ENCODE data around the gene DNAAF5. TPM values are rescaled to one million over a fixed set of nuclear protein-coding genes. Genes with fewer than 3 reads are reported as not detected.
A peak's percentile ranks its signal among the peaks of the same experiment; 100 is the strongest.

Gene DNAAF5
- total and polyA plus RNA-seq, 8 donors, result 6.7 to 210 (median 22.4) TPM

DNA sequence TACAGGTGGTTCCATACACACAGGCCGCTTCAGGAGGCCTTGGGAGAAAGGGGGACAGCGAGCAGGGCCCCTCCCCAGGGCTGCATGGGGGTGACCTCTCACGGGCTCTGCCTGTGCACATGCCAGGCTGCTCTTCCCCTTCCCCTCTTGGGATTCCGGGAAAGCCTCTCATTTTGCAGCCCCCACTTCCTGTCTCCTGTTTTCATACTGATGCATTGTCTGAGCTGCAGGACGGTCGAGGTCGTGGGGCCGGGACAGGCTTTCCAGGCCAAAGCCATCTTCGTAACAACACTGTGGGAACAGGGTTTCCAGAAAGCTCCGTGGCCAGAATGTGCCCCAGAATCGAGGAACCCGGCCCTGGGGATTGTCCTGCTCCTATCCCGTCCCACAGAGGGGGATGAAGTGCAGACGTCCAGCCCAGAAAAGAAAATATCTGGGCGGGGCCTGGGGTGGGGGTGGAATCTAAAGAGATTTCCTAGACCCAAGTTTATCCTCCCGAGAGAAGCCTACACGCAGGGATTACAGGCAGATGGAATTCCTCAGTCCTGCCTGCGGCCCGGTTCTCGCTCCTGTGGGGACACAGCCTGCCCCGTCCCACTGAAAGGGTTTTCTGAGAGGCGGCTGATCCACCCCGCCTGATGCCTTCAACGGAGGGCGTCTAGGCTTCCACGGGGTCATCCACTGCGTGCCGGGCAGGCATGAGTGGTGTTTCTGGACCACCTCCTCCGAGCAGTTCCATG is 29.5 kb upstream of the DNAAF5 start:
- Histone ChIP-seq H3K36me3 (no peaks in the 10 kb centered on the region), H3K4me3 (no peak overlapping the region), H3K9me3 (no peaks in the 10 kb centered on the region), H3K27me3 (no peaks in the 10 kb centered on the region), H3K4me1 (peaks cover 3 to 15% (median 13%) of the 10 kb centered on the region in 4 donors), H3K27ac (peak overlapping the region in 3 of 5 donors; percentile 24 to 40 (median 24))
- DNase-seq, result no peak
- TF ChIP-seq POLR2A (IDR thresholded peaks at IDR 0.05) (no peak), POLR2AphosphoS5 (IDR thresholded peaks at IDR 0.05) (no peak), EP300 (IDR thresholded peaks at IDR 0.05) (no peak)
- TF ChIP-seq, protein P1, sequence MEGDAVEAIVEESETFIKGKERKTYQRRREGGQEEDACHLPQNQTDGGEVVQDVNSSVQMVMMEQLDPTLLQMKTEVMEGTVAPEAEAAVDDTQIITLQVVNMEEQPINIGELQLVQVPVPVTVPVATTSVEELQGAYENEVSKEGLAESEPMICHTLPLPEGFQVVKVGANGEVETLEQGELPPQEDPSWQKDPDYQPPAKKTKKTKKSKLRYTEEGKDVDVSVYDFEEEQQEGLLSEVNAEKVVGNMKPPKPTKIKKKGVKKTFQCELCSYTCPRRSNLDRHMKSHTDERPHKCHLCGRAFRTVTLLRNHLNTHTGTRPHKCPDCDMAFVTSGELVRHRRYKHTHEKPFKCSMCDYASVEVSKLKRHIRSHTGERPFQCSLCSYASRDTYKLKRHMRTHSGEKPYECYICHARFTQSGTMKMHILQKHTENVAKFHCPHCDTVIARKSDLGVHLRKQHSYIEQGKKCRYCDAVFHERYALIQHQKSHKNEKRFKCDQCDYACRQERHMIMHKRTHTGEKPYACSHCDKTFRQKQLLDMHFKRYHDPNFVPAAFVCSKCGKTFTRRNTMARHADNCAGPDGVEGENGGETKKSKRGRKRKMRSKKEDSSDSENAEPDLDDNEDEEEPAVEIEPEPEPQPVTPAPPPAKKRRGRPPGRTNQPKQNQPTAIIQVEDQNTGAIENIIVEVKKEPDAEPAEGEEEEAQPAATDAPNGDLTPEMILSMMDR (IDR thresholded peaks at IDR 0.05), result no peak
- 78 to 86% (median 83%) methylated on average over 24 to 29 of the region's 29 CpGs for WGBS, 5 donors
- intact Hi-C loops (cut with DNase I; ENCODE audit: low total_unique reads), result no loop called here

DNA sequence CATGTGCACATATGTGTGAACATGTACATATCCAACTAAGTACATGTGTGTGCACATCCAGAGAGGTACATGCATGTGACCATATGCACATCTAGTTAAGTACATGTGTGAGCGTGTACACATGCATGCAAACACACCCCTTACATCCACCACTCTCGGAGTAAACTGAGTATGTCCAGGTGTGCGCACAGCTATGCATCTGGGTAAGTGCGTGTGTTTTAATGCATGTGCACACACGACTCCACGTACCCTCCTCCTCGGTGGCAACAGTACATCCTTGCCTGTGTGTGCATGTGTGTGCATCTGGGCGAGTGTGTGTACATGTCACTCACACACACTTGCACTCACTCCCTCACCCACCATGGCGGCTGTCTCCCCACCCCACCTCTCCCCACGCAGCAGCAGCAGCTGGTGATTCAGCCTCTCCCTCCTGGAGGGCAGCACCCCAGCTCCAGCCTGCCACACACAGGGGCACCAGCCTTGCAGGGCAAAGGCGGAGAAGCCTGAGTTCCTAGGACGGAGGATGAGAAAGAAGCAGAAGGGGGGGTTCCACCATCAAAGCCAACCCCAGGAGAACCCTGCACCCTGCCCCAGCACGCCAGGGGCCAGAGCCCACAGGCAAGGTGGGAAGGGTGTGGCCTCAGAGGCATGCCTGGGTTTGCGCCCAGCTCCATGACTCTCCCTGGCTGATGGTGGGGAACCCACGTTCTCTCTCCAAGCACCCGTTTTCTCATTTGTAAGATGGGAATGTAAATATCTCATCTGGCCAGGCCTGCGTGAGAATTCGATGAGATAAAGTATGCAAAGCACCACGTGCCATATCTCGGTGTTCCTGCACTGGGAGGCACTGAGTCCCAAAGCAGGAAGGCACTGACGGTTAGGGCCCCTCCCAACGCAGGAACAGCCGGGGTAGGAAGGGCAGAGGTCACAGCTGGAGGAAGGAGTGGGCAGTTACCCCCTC is 27.7 kb upstream of the DNAAF5 start:
- H3K27ac ChIP-seq, result no peak overlapping the region
- DNase-seq, result peak in 1 of 2 donors; percentile 51
- H3K9me3 ChIP-seq, result peaks cover 0 to 6% (median 2%) of the 10 kb centered on the region in 4 donors
- TF ChIP-seq, protein P1 (IDR thresholded peaks at IDR 0.05), result no peak
- TF ChIP-seq POLR2AphosphoS5 (IDR thresholded peaks at IDR 0.05), result peak in 1 of 3 donors; percentile 45
- no peak for TF ChIP-seq EP300 (IDR thresholded peaks at IDR 0.05)
- no peak for TF ChIP-seq POLR2A (IDR thresholded peaks at IDR 0.05)
- intact Hi-C loops (cut with DNase I; ENCODE audit: low total_unique reads), result no loop called here
- H3K36me3 ChIP-seq, result no peaks in the 10 kb centered on the region
- H3K27me3 ChIP-seq, result no peaks in the 10 kb centered on the region
- H3K4me3 ChIP-seq, result no peak overlapping the region
- WGBS, 5 donors, result 61 to 68% (median 62%) methylated on average over 20 to 23 of the region's 23 CpGs
- H3K4me1 ChIP-seq, result peaks cover 3 to 15% (median 13%) of the 10 kb centered on the region in 4 donors

DNA sequence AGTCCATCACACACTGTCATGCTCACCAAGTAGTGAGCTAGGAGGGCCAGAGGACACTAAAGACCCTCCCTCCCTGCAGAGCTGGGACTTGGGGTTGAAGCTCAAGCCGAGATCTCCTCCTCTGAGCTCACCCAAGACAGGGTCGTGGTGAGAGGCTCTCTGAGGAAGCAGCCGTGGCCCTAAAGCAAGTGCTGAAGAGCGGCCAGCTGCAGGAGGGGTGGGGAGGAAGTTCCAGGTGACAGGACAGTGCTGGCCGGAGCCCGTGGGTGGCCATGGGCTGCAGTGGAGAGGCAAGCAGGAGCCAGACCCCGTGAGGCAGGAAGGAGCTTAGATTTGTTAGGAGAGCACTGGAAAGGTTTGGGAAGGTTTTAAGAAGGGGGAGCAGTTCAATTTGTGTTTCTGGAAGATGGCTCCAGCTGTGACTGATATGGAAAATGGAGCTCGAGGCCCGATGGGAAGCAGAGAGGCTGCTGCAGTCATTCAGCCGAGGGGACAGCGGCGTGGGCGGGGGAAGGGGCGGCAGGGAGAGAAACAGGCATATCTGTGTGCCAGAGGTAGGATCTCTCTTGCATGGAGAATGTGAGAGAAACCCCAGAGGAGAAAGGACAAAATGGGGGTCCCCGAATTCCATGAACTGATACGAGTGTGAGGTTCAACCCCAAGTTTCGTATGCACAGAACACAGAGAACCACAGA is 26.9 kb upstream of the DNAAF5 start:
- WGBS, 5 donors, result 76 to 84% (median 81%) methylated on average over 15 to 17 of the region's 17 CpGs
- DNase-seq, result no peak
- no peak overlapping the region for H3K27ac ChIP-seq

More for the DNA sequence above, 26.9 kb upstream of the DNAAF5 start:
- H3K4me1 ChIP-seq, result peaks cover 3 to 15% (median 13%) of the 10 kb centered on the region in 4 donors
- no peak overlapping the region for H3K4me3 ChIP-seq
- H3K36me3 ChIP-seq, result no peaks in the 10 kb centered on the region
- TF ChIP-seq, protein P1 (IDR thresholded peaks at IDR 0.05), result no peak
- TF ChIP-seq EP300 (IDR thresholded peaks at IDR 0.05) (no peak), POLR2A (IDR thresholded peaks at IDR 0.05) (no peak), POLR2AphosphoS5 (IDR thresholded peaks at IDR 0.05) (no peak)
- H3K9me3 ChIP-seq, result peaks cover 0 to 6% (median 2%) of the 10 kb centered on the region in 4 donors
- no peaks in the 10 kb centered on the region for H3K27me3 ChIP-seq
- intact Hi-C loops (cut with DNase I; ENCODE audit: low total_unique reads), result no loop called here
